GM23248 (cell line): ENCODE results near the gene MYG1. TPM values are rescaled to one million over a fixed set of nuclear protein-coding genes. Genes with fewer than 3 reads are reported as not detected.

Source experiments
- DNase-seq: peaks from one replicate; pipeline ENCODE4 v3.0.0-alpha.2; 2015
- H2AFZ ChIP-seq: fragments of 200-600 bp; sonication (generic); 2 replicates; pipeline ENCODE4 v1.6.1; 2016; ENCODE audit warnings: antibody characterized with exemption
- H3F3A ChIP-seq: fragments of 200-600 bp; sonication (generic); 2 replicates; pipeline ENCODE4 v1.6.1; 2016; ENCODE audit warnings: mild to moderate bottlenecking, antibody characterized with exemption, mixed run types; ENCODE audit not compliant: insufficient read depth
- H3K27ac ChIP-seq: fragments of 200-600 bp; sonication (generic); 2 replicates; pipeline ENCODE4 v1.5.1; 2016; ENCODE audit warnings: mild to moderate bottlenecking
- H3K27me3 ChIP-seq: fragments of 200-600 bp; sonication (generic); replicated peaks from 2 replicates; pipeline ENCODE4 v1.6.1; 2016; ENCODE audit warnings: mild to moderate bottlenecking; ENCODE audit not compliant: insufficient read depth
- H3K36me3 ChIP-seq: fragments of 200-600 bp; sonication (generic); 2 replicates; pipeline ENCODE4 v1.6.1; 2016; ENCODE audit warnings: low read depth, mild to moderate bottlenecking
- H3K4me1 ChIP-seq: fragments of 200-600 bp; sonication (generic); 2 replicates; pipeline ENCODE4 v1.6.1; 2016; ENCODE audit warnings: mild to moderate bottlenecking; ENCODE audit not compliant: insufficient read depth
- H3K4me2 ChIP-seq: fragments of 200-600 bp; sonication (generic); one replicate; pipeline ENCODE4 v1.6.1; 2016; ENCODE audit warnings: mild to moderate bottlenecking; ENCODE audit not compliant: unreplicated experiment
- H3K4me3 ChIP-seq: fragments of 200-600 bp; sonication (generic); 2 replicates; pipeline ENCODE4 v1.5.1; 2016; ENCODE audit warnings: mild to moderate bottlenecking
- H3K79me2 ChIP-seq: fragments of 200-600 bp; sonication (generic); 2 replicates; pipeline ENCODE4 v1.6.1; 2016; ENCODE audit warnings: mild to moderate bottlenecking; ENCODE audit not compliant: insufficient read depth
- H3K9ac ChIP-seq: fragments of 200-600 bp; sonication (generic); 2 replicates; pipeline ENCODE4 v1.6.1; 2016; ENCODE audit warnings: mild to moderate bottlenecking
- H3K9me2 ChIP-seq: fragments of 200-600 bp; sonication (generic); 2 replicates; pipeline ENCODE4 v1.6.1; 2016; ENCODE audit warnings: mixed run types, mild to moderate bottlenecking, moderate library complexity; ENCODE audit not compliant: insufficient read depth
- H3K9me3 ChIP-seq: fragments of 200-600 bp; sonication (generic); one replicate; pipeline ENCODE4 v1.6.1; 2017; ENCODE audit warnings: low read depth
- H4K20me1 ChIP-seq: fragments of 200-600 bp; sonication (generic); 2 replicates; pipeline ENCODE4 v1.6.0; 2016; ENCODE audit not compliant: insufficient read depth
- EZH2 ChIP-seq: fragments of 200-600 bp; sonication (generic); IDR thresholded peaks from 2 replicates; pipeline ENCODE4 v1.6.1; 2018; ENCODE audit warnings: antibody characterized with exemption, mild to moderate bottlenecking; ENCODE audit not compliant: insufficient read depth, poor library complexity, severe bottlenecking
- EZH2phosphoT487 ChIP-seq: fragments of 200-600 bp; sonication (generic); IDR thresholded peaks from 2 replicates; pipeline ENCODE4 v1.6.1; 2018; ENCODE audit warnings: antibody characterized with exemption, moderate library complexity, mild to moderate bottlenecking, low read depth; ENCODE audit not compliant: insufficient read depth
- WGBS, 2 experiments: methylation state at CpG; one replicate each; pipeline ENCODE4 v1.1.6; 2015 to 2017; ENCODE audit warnings: low lambda C conversion rate in 2 of 2, low coverage in 1 of 2; ENCODE audit errors: missing lambda C conversion rate in 2 of 2; 5-methylcytosine and 5-hydroxymethylcytosine counted together
- in situ Hi-C: fragments of 300-500 bp; cut with MboI; formaldehyde crosslinking; loops from 2 replicates; pipeline ENCODE4 v1.15.0; 2020
- polyA plus RNA-seq: library from polyadenylated mRNA; unstranded; fragments of >200 nt; fragmentation: Nextera tagmentation; extraction: Ambion mirVana; gene quantifications from 2 replicates; pipeline ENCODE4 v1.2.1, GENCODE V29; 2016
- total RNA-seq: library from RNA; depleted of rRNA; stranded (reverse); fragments of >200 nt; shearing (Covaris generic); gene quantifications from 2 replicates; pipeline ENCODE4 v1.2.3, GENCODE V29; 2014

The MYG1 gene
- total and polyA plus RNA-seq, 2 experiments from 2014 or later, result 39.6 to 47.8 TPM

GRCh38 chr12:53338017-53338416, 38.5 kb downstream of the MYG1 start:
- no peak overlapping the region for H3K4me3 ChIP-seq
- H3K4me2 ChIP-seq, result no peak overlapping the region
- H3K79me2 ChIP-seq, result no peaks in the 10 kb centered on the region
- H3K4me1 ChIP-seq, result no peaks in the 10 kb centered on the region
- H3F3A ChIP-seq, result no peaks in the 10 kb centered on the region
- DNase-seq, result no peak
- in situ Hi-C loops, result no loop called here
- no peak overlapping the region for H3K9ac ChIP-seq
- H2AFZ ChIP-seq, result no peak overlapping the region
- TF ChIP-seq EZH2phosphoT487, result no peak
- no peak for TF ChIP-seq EZH2
- no peaks in the 10 kb centered on the region for H3K36me3 ChIP-seq
- 25 to 35% methylated on average over 10 to 11 of the region's 11 CpGs for WGBS, 2 experiments
- H3K27ac ChIP-seq, result no peak overlapping the region
- no peaks in the 10 kb centered on the region for H3K9me2 ChIP-seq
- H3K27me3 ChIP-seq, result peaks cover 18% of the 10 kb centered on the region
- no peaks in the 10 kb centered on the region for H3K9me3 ChIP-seq
- H4K20me1 ChIP-seq, result no peaks in the 10 kb centered on the region

- Histone ChIP-seq H3K9me3 (no peaks in the 10 kb centered on the region), H4K20me1 (no peaks in the 10 kb centered on the region), H3K4me2 (no peak overlapping the region), H3K79me2 (no peaks in the 10 kb centered on the region), H3K27me3 (peaks cover 18% of the 10 kb centered on the region), H3K36me3 (no peaks in the 10 kb centered on the region), H3K4me3 (no peak overlapping the region), H3K4me1 (no peaks in the 10 kb centered on the region), H3F3A (no peaks in the 10 kb centered on the region), H3K27ac (no peak overlapping the region), H2AFZ (no peak overlapping the region), H3K9me2 (no peaks in the 10 kb centered on the region), H3K9ac (no peak overlapping the region)
- in situ Hi-C loops, result no loop called here
- DNase-seq, result no peak
- 9 to 18% methylated on average over 5 to 6 of the region's 6 CpGs for WGBS, 2 experiments
- TF ChIP-seq EZH2, result no peak
- TF ChIP-seq EZH2phosphoT487, result no peak
Measured at GRCh38 chr12:53338916-53339315, 39.4 kb downstream of the MYG1 start.

- no peak overlapping the region for H3K4me2 ChIP-seq
- TF ChIP-seq EZH2, result no peak
- no peak for TF ChIP-seq EZH2phosphoT487
- H3F3A ChIP-seq, result no peaks in the 10 kb centered on the region
- no peaks in the 10 kb centered on the region for H3K79me2 ChIP-seq
- H3K4me1 ChIP-seq, result peaks cover 4% of the 10 kb centered on the region
- H4K20me1 ChIP-seq, result no peaks in the 10 kb centered on the region
- H3K27ac ChIP-seq, result no peak overlapping the region
- no peaks in the 10 kb centered on the region for H3K9me3 ChIP-seq
- H2AFZ ChIP-seq, result no peak overlapping the region
- H3K9ac ChIP-seq, result no peak overlapping the region
- H3K27me3 ChIP-seq, result peaks cover 18% of the 10 kb centered on the region
- no peak overlapping the region for H3K4me3 ChIP-seq
- no peaks in the 10 kb centered on the region for H3K36me3 ChIP-seq
- no peak for DNase-seq
- 78 to 86% methylated on average over 5 to 9 of the region's 9 CpGs for WGBS, 2 experiments
- in situ Hi-C loops, result no loop called here
- H3K9me2 ChIP-seq, result no peaks in the 10 kb centered on the region
Measured at GRCh38 chr12:53340398-53340797, 40.9 kb downstream of the MYG1 start.

GRCh38 chr12:53343449-53343848, 44.0 kb downstream of the MYG1 start:
- H4K20me1 ChIP-seq, result no peaks in the 10 kb centered on the region
- no peak overlapping the region for H3K9ac ChIP-seq
- no peak for DNase-seq
- H3K36me3 ChIP-seq, result no peaks in the 10 kb centered on the region
- TF ChIP-seq EZH2phosphoT487 (no peak), EZH2 (no peak)
- WGBS, 2 experiments, result 74% methylated on average over 3 of the region's 3 CpGs
- no peaks in the 10 kb centered on the region for H3K9me3 ChIP-seq
- no peak overlapping the region for H3K27ac ChIP-seq
- H3K4me3 ChIP-seq, result no peak overlapping the region
- no peaks in the 10 kb centered on the region for H3K79me2 ChIP-seq
- peaks cover 14% of the 10 kb centered on the region for H3K4me1 ChIP-seq
- no peak overlapping the region for H3K4me2 ChIP-seq
- H2AFZ ChIP-seq, result no peak overlapping the region
- H3F3A ChIP-seq, result 0 out of 2 replicates have a peak, but pooled peaks cover 12% of the 10 kb centered on the region
- in situ Hi-C loops, result no loop called here
- H3K9me2 ChIP-seq, result no peaks in the 10 kb centered on the region
- 0 out of 2 replicates have a peak, but pooled peaks cover under 1% of the 10 kb centered on the region for H3K27me3 ChIP-seq

GRCh38 chr12:53343969-53344368, 44.5 kb downstream of the MYG1 start:
- Histone ChIP-seq H3K4me3 (no peak overlapping the region), H3K79me2 (no peaks in the 10 kb centered on the region), H3K4me1 (peaks cover 17% of the 10 kb centered on the region), H3K9me2 (no peaks in the 10 kb centered on the region), H3K27ac (no peak overlapping the region), H2AFZ (peak overlapping the region; percentile 85; the same call in 1 of the 2 replicates), H3K9me3 (no peaks in the 10 kb centered on the region), H4K20me1 (no peaks in the 10 kb centered on the region), H3K9ac (no peak overlapping the region), H3K27me3 (no peaks in the 10 kb centered on the region), H3K36me3 (no peaks in the 10 kb centered on the region), H3K4me2 (no peak overlapping the region), H3F3A (peaks cover 17% of the 10 kb centered on the region; the same call in 1 of the 2 replicates)
- DNase-seq, result no peak
- in situ Hi-C loops, result no loop called here
- no peak for TF ChIP-seq EZH2phosphoT487
- no peak for TF ChIP-seq EZH2
- 89 to 96% methylated on average over 4 of the region's 4 CpGs for WGBS, 2 experiments
